Measurements from ENCODE around the gene TP53BP2. TPM values are rescaled to one million over a fixed set of nuclear protein-coding genes. Genes with fewer than 3 reads are reported as not detected.

TP53BP2 gene
- total RNA-seq, 1 experiment from 2014 or later: 38.2 TPM

DNA sequence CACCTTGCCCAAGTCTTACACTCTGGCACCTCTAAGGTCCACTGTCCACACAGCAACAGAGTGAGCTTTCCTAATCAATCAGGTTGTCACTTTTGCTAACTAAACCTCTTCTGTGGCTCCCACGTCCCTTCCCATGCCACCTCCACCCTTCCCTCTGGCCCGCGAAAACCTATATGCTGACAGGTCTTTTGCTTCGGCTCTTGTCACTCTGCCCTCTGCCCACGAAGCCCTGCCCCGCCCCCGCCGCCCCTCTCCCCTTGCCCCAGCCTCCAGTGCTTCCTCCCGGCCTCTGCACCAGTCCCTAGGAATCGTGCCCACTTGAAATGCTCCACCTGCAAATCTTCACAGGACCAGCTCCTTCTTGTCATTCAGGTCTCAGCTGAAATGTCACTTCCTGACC lies 8.1 kb downstream of the TP53BP2 start:
- CTCF ChIA-PET: no interaction called here
- Histone ChIP-seq H3K9me3 (ENCODE audit: control insufficient read depth in 1 of 2, insufficient read depth in 1 of 2, low read depth in 1 of 2, low read length in 2 of 2) (no peaks in the 10 kb centered on the region), H3K27me3 (ENCODE audit: insufficient read depth, low read length) (no peaks in the 10 kb centered on the region), H3K27ac (ENCODE audit: low read depth, low read length) (no peak overlapping the region), H3K4me2 (ENCODE audit: low read length) (no peak overlapping the region), H3K4me3 (replicated peaks in 1 of 2; ENCODE audit: low read depth in 1 of 2, low read length in 2 of 2) (no peak overlapping the region), H4K20me1 (ENCODE audit: insufficient read depth) (peaks cover 20% of the 10 kb centered on the region; the same call in 1 of the 2 replicates), H3K79me2 (ENCODE audit: insufficient read depth, low read length) (peaks cover 100% of the 10 kb centered on the region), H3K9ac (ENCODE audit: low read length) (no peak overlapping the region), H2AFZ (ENCODE audit: low read depth, low read length, poor library complexity, severe bottlenecking) (no peak overlapping the region), H3K36me3 (ENCODE audit: control insufficient read depth in 1 of 2, insufficient read depth in 2 of 2, low read length in 2 of 2) (no peaks in the 10 kb centered on the region), H3K4me1 (ENCODE audit: control insufficient read depth in 1 of 2, insufficient read depth in 2 of 2, low read length in 2 of 2) (peaks cover 0 to 19% of the 10 kb centered on the region in 2 experiments; a peak in 2 of 4 replicates), H3K9me2 (ENCODE audit: insufficient read depth) (no peaks in the 10 kb centered on the region)
- no peak for DNase-seq (ENCODE audit: low read depth, low spot score)
- POLR2A ChIA-PET: no interaction called here
- RAD21 ChIA-PET (ENCODE audit: low non-redundant PET in 1 of 2, low total read pairs in 2 of 2, uncharacterized antibody in 2 of 2, unreplicated experiment in 2 of 2): no interaction called here
- intact Hi-C loops (cut with micrococcal nuclease): no loop called here
- TF ChIP-seq YY1 (IDR thresholded peaks at IDR 0.05; ENCODE audit: extremely low read depth, insufficient replicate concordance, low read depth, low read length) (no peak), POLR2A (IDR thresholded peaks at IDR 0.05; ENCODE audit: borderline replicate concordance, extremely low read depth, insufficient read depth, insufficient read length) (no peak), RAD21 (IDR thresholded peaks at IDR 0.05; ENCODE audit: low read depth) (no peak), FOSL1 (IDR thresholded peaks at IDR 0.05; ENCODE audit: low read depth) (no peak), CBX3 (IDR thresholded peaks at IDR 0.05; ENCODE audit: low read depth) (no peak), POLR2AphosphoS5 (IDR thresholded peaks at IDR 0.05; ENCODE audit: low read depth, low read length) (no peak), ZFX (IDR thresholded peaks at IDR 0.05) (no peak), CTCF (IDR thresholded peaks at IDR 0.05 in 2 of 3, conservative IDR thresholded peaks at IDR 0.05 in 1 of 3; ENCODE audit: borderline replicate concordance in 1 of 3, insufficient read depth in 1 of 3, low read depth in 2 of 3, low read length in 2 of 3) (no peak), SP1 (IDR thresholded peaks at IDR 0.05; ENCODE audit: low read depth) (no peak), EZH2 (IDR thresholded peaks at IDR 0.05) (no peak)
- TF ChIP-seq, protein P1, sequence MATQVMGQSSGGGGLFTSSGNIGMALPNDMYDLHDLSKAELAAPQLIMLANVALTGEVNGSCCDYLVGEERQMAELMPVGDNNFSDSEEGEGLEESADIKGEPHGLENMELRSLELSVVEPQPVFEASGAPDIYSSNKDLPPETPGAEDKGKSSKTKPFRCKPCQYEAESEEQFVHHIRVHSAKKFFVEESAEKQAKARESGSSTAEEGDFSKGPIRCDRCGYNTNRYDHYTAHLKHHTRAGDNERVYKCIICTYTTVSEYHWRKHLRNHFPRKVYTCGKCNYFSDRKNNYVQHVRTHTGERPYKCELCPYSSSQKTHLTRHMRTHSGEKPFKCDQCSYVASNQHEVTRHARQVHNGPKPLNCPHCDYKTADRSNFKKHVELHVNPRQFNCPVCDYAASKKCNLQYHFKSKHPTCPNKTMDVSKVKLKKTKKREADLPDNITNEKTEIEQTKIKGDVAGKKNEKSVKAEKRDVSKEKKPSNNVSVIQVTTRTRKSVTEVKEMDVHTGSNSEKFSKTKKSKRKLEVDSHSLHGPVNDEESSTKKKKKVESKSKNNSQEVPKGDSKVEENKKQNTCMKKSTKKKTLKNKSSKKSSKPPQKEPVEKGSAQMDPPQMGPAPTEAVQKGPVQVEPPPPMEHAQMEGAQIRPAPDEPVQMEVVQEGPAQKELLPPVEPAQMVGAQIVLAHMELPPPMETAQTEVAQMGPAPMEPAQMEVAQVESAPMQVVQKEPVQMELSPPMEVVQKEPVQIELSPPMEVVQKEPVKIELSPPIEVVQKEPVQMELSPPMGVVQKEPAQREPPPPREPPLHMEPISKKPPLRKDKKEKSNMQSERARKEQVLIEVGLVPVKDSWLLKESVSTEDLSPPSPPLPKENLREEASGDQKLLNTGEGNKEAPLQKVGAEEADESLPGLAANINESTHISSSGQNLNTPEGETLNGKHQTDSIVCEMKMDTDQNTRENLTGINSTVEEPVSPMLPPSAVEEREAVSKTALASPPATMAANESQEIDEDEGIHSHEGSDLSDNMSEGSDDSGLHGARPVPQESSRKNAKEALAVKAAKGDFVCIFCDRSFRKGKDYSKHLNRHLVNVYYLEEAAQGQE (IDR thresholded peaks at IDR 0.05; ENCODE audit: low read depth): no peak
- TF ChIP-seq, protein P2, sequence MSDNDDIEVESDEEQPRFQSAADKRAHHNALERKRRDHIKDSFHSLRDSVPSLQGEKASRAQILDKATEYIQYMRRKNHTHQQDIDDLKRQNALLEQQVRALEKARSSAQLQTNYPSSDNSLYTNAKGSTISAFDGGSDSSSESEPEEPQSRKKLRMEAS (IDR thresholded peaks at IDR 0.05): no peak
- TF ChIP-seq, protein P3, sequence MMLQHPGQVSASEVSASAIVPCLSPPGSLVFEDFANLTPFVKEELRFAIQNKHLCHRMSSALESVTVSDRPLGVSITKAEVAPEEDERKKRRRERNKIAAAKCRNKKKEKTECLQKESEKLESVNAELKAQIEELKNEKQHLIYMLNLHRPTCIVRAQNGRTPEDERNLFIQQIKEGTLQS (IDR thresholded peaks at IDR 0.05): no peak
- ATAC-seq: no peak
- no TSS peak for BruUV-seq (replicated peaks)

Data from HCT116 (cell line).